ENCODE measurements around the gene PXN. TPM values are rescaled to one million over a fixed set of nuclear protein-coding genes. Genes with fewer than 3 reads are reported as not detected.
"Not testable (repeated sequence)": the region's sequence is repeated elsewhere in the genome, so short reads cannot be mapped to it uniquely, and the experiment has no call there.

The PXN gene
- polyA plus RNA-seq, 2 of the 4 experiments (the other 2 are of a cell fraction), result 40.1 to 97.0 TPM

- no peak overlapping the region for H3K4me3 ChIP-seq
- H3K27ac ChIP-seq, result no peak overlapping the region
- FAIRE-seq, result no peak
- no peak overlapping the region for H3K4me2 ChIP-seq
- ChIA-PET CTCF (interaction anchor here (1.0 to 18.1 kb wide), 4 partner anchors 18 to 59 kb away, joined by 3 to 308 read pairs (median 4); no protein-coding TSS in a partner anchor), POLR2A (no interaction called here)
- 97% methylated on average over 13 of the region's 13 CpGs for WGBS (ENCODE audit: missing lambda C conversion rate)
- TF ChIP-seq KDM5A (IDR thresholded peaks at IDR 0.05), result no peak
- no peak for TF ChIP-seq CHD4 (IDR thresholded peaks at IDR 0.05; ENCODE audit: borderline replicate concordance)
- no peak for TF ChIP-seq ZFP36 (IDR thresholded peaks at IDR 0.05; ENCODE audit: borderline replicate concordance, partially characterized antibody)
- no peak for TF ChIP-seq MAFK (IDR thresholded peaks at IDR 0.05; ENCODE audit: partially characterized antibody)
- TF ChIP-seq FOXS1 (CRISPR knock-in tag; IDR thresholded peaks at IDR 0.05), result no peak
- H3K9me3 ChIP-seq, result no peaks in the 10 kb centered on the region
- DNase-seq (ENCODE audit: low read depth in 1 of 2, low spot score in 1 of 2), result no peak
- H3K4me1 ChIP-seq, result no peaks in the 10 kb centered on the region
- ATAC-seq, result no peak
These were observed 58.3 kb downstream of the PXN start for GRCh38 chr12:120207227-120207626.

DNA sequence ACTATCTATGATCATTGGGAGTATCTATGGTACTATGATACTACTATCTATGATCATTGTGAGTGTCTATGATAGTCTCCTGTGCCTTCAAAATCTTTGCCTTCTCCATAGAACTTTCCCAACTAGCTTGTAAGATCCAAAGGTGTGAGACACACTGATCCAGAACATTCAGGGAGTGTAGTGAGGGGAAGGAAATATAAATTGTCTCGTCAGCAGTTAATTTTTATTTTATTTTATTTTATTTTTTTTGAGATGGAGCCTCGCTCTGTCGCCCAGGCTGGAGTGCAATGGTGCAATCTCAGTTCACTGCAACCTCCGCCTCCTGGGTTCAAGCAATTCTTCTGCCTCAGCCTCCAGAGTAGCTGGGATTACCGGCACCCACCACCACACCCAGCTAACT is 58.7 kb downstream of the PXN start:
- H3K4me3 ChIP-seq; ATAC-seq; H3K27ac ChIP-seq; H3K4me2 ChIP-seq; POLR2A ChIA-PET; H3K4me1 ChIP-seq; DNase-seq (ENCODE audit: low read depth in 1 of 2, low spot score in 1 of 2); FAIRE-seq; H3K9me3 ChIP-seq: not testable (repeated sequence)
- peak; percentile 89 for TF ChIP-seq MAFK (IDR thresholded peaks at IDR 0.05; ENCODE audit: partially characterized antibody)
- 96% methylated on average over 5 of the region's 5 CpGs for WGBS (ENCODE audit: missing lambda C conversion rate)
- CTCF ChIA-PET, result interaction anchor here (1.0 to 18.1 kb wide), 4 partner anchors 18 to 59 kb away, joined by 3 to 308 read pairs (median 4); no protein-coding TSS in a partner anchor

DNA sequence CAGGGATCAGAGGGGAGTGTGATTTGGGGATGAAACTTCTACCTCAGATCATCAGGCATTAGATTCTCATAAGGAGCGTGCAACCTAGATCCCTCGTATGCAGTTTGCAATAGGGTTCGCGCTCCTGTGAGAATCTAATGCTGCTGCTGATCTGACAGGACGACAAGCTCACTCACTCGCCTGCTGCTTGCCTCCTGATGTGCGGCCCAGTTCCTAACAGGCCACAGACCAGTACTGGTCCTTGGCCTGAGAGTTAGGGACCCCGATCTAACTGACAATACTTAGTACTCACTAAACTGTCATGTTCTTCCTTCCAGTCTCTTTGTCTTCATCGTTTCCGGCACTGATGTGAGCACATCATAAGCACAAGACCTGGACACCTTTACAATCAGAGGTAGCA is 59.3 kb downstream of the PXN start:
- CTCF ChIA-PET, result interaction anchor here (1.1 to 18.1 kb wide), 3 partner anchors 19 to 60 kb away, joined by 3 to 308 read pairs (median 4); no protein-coding TSS in a partner anchor
- POLR2A ChIA-PET, result no interaction called here
- no peak for TF ChIP-seq TFCP2L1 (CRISPR knock-in tag; IDR thresholded peaks at IDR 0.05)
- no peak for TF ChIP-seq RARB (CRISPR knock-in tag; IDR thresholded peaks at IDR 0.05)
- no peak for TF ChIP-seq CHD2 (IDR thresholded peaks at IDR 0.05; ENCODE audit: low read length, partially characterized antibody)
- TF ChIP-seq NR3C1 (IDR thresholded peaks at IDR 0.05), result no peak
- TF ChIP-seq, protein P1, sequence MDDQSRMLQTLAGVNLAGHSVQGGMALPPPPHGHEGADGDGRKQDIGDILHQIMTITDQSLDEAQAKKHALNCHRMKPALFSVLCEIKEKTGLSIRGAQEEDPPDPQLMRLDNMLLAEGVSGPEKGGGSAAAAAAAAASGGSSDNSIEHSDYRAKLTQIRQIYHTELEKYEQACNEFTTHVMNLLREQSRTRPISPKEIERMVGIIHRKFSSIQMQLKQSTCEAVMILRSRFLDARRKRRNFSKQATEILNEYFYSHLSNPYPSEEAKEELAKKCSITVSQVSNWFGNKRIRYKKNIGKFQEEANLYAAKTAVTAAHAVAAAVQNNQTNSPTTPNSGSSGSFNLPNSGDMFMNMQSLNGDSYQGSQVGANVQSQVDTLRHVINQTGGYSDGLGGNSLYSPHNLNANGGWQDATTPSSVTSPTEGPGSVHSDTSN (IDR thresholded peaks at IDR 0.05), result no peak
- TF ChIP-seq ESRRA (IDR thresholded peaks at IDR 0.05; ENCODE audit: borderline replicate concordance, low read length), result no peak
- no peak for TF ChIP-seq POLR2A (IDR thresholded peaks at IDR 0.05; ENCODE audit: low read length)
- TF ChIP-seq MAFK (IDR thresholded peaks at IDR 0.05; ENCODE audit: partially characterized antibody), result no peak
- no peak for TF ChIP-seq ZNF302 (CRISPR knock-in tag; IDR thresholded peaks at IDR 0.05)
- DNase-seq (ENCODE audit: low read depth in 1 of 2, low spot score in 1 of 2) (no peak), ATAC-seq (no peak), FAIRE-seq (no peak)
- Histone ChIP-seq H3K4me3 (no peak overlapping the region), H3K4me1 (no peaks in the 10 kb centered on the region), H3K9me3 (no peaks in the 10 kb centered on the region), H3K27ac (no peak overlapping the region), H3K4me2 (no peak overlapping the region)
- 95% methylated on average over 10 of the region's 10 CpGs for WGBS (ENCODE audit: missing lambda C conversion rate)

GRCh38 chr12:120204171-120204570 is 61.4 kb downstream of the PXN start:
- Histone ChIP-seq H3K4me1 (peaks cover 3% of the 10 kb centered on the region; the same call in 2 of the 3 replicates), H3K27ac (no peak overlapping the region), H3K4me2 (no peak overlapping the region), H3K4me3 (no peak overlapping the region), H3K9me3 (no peaks in the 10 kb centered on the region)
- ATAC-seq, result no peak
- CTCF ChIA-PET, result interaction anchor here (1.2 to 18.1 kb wide), 4 partner anchors 8 to 81 kb away, joined by 3 to 308 read pairs (median 4); no protein-coding TSS in a partner anchor
- TF ChIP-seq HOXB5 (CRISPR knock-in tag; IDR thresholded peaks at IDR 0.05), result no peak
- no peak for TF ChIP-seq ZNF302 (CRISPR knock-in tag; IDR thresholded peaks at IDR 0.05)
- TF ChIP-seq POLR2A (IDR thresholded peaks at IDR 0.05; ENCODE audit: low read length), result no peak
- no peak for TF ChIP-seq EHMT2 (IDR thresholded peaks at IDR 0.05; ENCODE audit: low read depth)
- TF ChIP-seq BHLHE40 (IDR thresholded peaks at IDR 0.05; ENCODE audit: low read depth, low read length), result no peak
- TF ChIP-seq EHF (CRISPR knock-in tag; IDR thresholded peaks at IDR 0.05), result no peak
- TF ChIP-seq ZSCAN20 (CRISPR knock-in tag; IDR thresholded peaks at IDR 0.05), result no peak
- no peak for TF ChIP-seq TFCP2L1 (CRISPR knock-in tag; IDR thresholded peaks at IDR 0.05)
- no peak for TF ChIP-seq RAD21 (conservative IDR thresholded peaks at IDR 0.05 in 1 of 2, IDR thresholded peaks at IDR 0.05 in 1 of 2)
- TF ChIP-seq HES2 (IDR thresholded peaks at IDR 0.05), result no peak
- TF ChIP-seq SMC3 (IDR thresholded peaks at IDR 0.05), result no peak
- TF ChIP-seq ZC3H11A (IDR thresholded peaks at IDR 0.05), result no peak
- TF ChIP-seq POLR2AphosphoS2 (conservative IDR thresholded peaks at IDR 0.05; ENCODE audit: low read length), result no peak
- 92% methylated on average over 7 of the region's 7 CpGs for WGBS (ENCODE audit: missing lambda C conversion rate)
- POLR2A ChIA-PET, result interaction anchor here (0.7 to 1.0 kb wide), 2 partner anchors 14 to 87 kb away, joined by 3 to 4 read pairs; no protein-coding TSS in a partner anchor
- DNase-seq (ENCODE audit: low read depth in 1 of 2, low spot score in 1 of 2), result no peak
- FAIRE-seq, result no peak

Data from A549 (cell line).